Stimulated activated CD4-positive, alpha-beta T cell treated with anti-CD3 and anti-CD28 coated beads, TNF-alpha, amount 100 ng/mL, for 1 hour (primary cell): ENCODE results near the gene SAFB2.

Experiments used
- DNase-seq, 3 donors: peaks; one replicate each; pipeline ENCODE4 v3.0.0-alpha.2; 2020; ENCODE audit warnings: low read depth in 3 of 3, low spot score in 1 of 3

SAFB2 gene

DNA sequence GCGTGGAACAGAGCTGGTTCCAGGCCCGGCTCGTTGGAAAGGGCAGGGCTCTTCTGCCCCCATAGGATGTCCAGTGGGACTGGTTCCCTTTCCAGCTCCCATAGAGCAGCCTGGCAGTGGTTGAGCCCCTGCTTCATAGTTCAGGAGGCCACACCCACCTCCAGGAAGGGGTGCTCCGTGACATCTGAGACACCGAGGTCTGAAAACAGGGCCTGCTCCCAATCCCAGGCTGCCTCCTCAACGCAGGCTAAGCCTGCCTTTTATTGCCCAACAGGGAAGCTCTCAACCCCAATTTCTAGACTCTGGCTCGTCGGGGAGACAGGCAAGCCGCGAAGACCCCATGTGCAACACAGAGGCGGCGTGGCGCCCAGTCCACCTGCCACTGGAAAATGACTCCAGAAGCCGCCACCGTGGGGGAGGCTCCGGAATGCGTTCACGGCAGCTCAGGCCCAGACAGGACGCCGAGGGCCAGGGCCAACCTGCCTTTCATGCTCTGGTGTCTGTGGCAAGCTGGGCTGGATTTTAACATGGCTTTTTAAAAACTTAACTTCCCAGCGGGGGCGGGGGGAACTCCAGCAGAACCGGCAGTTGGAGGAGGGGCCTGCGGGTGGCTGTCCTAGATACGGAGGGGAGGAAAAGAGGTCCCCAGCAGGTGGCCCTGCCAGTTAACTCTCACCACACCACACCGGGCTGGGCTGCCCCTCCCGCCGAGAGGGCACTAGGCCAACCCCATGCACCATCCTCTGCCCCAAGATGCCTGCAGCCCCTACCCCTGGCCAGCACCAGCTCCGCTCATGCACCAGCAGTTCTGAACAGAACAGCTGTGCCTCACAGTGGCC is 36.9 kb downstream of the SAFB2 start:
- DNase-seq, result peak in 1 of 3 donors; percentile 28

DNA sequence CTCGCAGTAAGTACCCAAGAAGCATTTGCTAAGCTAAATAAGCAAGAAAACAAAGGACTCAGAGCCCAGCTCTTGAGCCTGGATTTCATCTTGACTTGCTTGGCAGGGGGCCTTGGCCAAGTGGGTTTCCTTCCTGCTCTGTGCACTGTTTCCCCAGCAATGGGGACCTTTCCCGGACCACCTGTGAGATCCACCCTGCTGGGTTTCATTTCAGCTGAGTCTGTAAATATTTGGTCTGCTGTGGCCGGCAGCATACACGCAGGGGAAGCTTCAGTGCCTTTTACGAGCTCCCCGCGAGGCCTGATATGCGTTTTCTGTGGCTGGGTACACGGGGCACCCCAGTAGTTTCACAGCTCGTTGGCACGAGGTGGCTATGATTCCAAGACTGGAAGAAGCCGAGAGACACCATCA is 42.4 kb downstream of the SAFB2 start:
- DNase-seq, result no peak

DNA sequence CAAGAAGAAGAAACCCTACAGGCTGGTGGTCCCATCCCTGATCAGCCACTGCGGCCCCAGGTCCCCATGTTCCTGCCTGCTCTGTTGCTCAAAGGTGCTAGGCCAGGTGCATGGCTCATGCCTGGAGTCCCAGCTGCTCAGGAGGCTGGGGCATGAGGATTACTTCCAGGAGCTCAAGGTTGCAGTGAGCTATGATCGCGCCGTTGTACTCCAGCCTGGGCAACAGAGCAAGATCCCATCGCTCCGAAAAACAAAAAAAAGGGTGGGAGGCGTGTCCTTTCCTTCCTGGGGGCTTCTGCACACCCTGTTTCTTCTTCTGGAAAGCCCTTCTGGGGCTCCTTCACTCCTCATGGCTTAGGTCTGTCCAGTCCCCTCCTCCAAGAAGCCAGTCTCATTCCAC is 42.9 kb downstream of the SAFB2 start:
- DNase-seq, result no peak

DNA sequence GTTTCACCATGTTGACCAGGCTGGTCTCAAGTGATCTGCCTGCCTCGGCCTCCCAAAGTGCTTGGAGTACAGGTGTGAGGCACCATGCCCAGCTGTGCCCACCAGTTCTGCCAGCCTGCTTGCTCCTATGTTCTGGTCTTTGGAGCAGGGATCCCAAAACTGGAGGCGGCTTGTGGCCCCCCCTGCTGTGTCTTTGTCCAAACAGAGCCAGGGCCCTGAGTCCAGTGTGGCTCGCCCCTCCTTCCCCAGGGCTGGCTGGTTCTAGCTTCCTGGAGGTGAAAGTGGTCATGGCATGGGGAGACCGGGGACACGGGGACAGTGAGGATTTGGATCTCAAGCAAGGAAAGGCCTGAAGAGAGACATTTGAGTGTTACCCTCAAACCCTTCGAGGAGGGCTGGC is 43.3 kb downstream of the SAFB2 start:
- DNase-seq, result no peak

DNA sequence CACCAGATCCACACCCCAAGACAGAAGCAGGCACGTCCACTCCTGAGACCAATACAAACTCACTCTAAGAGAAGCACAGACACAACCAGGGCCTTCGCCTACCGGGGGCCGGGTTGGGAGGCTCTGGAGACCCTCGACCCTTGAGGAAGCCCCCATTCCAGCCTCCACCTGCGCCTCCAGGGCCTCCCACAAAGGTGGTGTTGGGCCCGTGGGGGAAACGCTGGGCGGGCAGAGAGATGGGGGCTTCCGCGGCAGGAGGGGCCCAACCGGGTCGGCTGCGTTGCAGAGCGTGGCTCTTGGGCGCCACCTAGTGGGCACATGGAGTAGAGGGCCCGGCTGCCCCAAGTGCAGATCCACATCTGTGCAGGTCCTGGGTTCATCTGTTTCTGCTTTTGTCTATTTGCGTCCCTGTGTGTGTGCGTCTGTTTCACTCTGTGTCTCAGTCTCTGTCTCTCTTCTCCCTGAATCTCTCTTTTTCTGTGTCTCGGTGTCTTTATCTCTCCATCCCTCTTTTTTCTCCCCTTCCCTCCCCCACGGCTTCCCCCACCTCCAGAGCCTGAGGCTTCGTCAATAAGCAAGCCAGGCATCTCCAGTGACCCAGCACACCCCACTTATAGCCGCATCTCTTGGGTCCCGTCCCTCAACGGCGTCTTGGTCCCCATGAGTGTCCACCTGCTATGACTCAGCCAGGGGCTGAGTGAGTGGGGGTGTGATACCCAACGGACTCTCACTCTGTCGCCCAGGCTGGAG is 44.3 kb downstream of the SAFB2 start:
- peak; percentile 26 to 64 (median 42) for DNase-seq

DNA sequence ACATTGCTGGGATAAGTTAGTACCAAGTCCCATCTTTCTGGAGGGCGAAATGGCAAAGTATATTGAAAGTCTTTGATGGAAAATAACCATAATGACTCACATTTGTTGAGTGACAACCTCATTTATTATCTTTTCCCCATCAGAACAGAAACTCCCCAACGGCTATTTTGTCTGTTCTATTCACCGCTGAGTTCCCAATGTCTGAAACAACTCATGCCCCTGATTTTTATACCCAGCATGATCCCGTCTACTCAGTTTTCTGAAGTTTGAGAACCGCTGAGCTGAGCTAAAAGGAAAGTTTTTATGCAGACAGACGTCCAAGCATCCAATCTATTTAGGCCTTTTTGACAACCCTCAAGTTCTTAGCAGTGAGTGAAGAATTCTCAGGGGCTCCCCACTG is 47.0 kb downstream of the SAFB2 start:
- DNase-seq, result no peak

DNA sequence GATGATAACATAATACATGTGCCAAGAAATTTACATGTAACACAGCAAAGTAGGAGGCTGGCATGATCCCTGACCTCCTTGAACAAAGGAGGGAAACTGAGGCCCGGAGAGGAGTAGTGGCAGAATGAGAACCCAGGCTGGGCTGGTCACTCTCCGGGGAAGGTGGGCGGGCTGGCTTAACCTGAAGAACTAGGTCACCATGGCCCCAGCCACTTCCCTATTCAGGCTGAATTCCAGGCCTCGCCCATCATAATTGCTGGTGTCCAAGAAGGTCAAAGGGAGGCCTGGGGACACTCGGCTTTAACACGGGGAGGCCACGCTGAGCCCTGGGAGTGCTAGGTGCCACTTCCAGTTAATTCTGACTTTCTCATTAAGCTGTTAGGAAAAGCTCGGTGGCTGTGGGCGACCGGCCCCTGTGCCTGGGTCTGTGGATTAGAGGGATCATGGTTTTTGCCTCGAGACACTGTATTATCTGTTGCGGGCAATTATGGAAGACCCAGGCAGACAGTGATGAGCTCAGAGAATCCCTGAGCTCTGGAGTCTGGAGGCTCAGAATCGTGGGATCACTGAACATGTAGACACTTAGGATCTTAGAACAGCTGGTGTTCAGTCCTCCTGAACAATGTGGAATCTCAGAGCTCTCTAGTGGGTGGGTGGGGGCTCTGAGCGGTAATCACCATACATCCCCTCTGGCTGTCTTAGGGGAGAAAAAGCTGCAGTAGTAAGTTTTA is 49.9 kb downstream of the SAFB2 start:
- no peak for DNase-seq

DNA sequence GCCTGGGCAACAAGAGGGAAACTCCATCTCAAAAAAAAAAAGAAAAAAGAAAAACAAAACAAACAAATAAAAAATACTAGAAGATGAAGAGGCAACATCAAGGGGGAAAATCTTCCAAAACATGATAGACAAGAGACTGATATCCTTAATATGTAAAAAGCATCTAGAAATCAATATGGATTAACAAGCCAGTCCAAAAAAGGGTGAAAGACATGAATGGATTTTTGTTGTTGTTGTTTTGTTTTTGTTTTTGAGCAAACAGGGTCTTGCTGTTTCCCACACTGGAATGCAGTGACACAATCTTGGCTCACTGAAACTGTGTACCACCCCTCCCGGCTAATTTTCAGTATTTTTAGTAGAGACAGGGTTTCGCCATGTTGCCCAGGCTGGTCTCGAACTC is 50.8 kb downstream of the SAFB2 start:
- no peak for DNase-seq

DNA sequence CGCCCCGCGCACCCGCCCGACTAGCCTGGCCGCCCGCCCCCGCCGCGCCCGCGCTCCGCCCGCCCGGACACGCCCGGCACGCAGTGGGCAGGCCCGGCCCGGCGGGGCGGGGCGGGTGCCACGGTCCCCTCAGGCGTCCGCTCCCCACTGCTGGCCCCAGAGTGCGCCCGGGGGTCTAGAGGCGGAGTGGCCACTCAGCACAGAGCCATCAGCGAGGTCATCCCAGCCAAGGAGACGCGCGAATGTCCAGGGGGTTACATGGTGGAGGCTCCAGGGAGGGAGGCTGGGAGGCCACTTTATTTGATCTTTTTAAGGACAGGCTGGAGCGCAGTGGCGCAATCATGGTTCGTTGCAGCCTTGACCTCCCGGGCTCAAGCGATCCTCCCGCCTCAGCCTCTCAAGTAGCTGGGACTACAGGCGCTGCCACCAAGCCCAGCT is 54.6 kb downstream of the SAFB2 start:
- no peak for DNase-seq

DNA sequence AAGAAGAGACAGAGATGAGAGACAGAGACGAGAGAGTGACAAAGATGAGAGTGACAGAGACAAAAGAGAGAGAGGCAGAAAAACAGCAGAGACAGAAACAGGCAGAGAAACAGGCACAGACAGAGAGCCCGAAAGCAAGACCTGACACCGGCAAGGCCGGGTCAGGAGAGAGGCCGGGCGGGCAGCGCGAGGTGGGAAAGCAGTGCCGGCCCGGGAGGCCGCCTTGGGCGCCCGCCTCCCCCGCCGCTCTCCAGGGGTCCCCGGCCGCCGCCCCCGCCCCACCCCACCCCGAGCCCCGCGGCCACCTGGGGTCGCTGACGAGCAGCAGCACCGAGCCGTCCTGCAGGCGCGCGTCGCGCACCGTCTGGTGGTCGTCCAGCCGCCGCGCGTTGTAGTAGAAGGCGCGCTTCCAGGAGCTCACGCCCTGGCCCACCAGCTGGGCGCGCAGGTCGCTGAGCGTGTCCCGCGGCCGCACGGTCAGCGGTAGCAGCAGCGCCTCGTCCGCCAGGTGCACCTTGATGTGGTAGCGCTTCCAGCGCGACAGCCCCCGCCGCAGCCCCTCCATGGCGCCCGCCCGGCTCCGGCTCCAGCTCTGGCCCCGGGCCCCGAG is 55.1 kb downstream of the SAFB2 start, which contains the start of gene TINCR:
Gene TINCR (minus strand): TSS at position 594 of the 610 bp plus-strand sequence.
- DNase-seq, result no peak

DNA sequence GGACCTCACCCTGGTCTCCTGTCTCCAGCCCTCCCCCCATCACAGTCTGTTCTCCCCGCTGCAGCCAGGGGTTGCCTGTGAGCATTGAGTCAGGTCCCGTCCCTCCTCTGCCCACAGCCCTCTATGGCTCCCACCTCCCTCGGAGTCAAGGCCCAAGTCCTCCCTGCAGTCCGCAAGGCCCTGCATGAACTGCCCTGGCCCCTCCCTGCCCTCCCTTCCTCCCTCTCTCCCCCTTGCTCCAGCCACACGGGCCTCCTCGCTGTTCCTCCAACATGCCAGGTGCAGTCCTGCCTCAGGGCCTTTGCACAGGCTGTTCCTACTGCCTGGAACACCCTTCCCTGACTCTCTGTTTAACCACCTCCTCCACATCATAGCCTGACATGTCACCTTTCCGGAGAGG is 57.6 kb downstream of the SAFB2 start:
- no peak for DNase-seq

DNA sequence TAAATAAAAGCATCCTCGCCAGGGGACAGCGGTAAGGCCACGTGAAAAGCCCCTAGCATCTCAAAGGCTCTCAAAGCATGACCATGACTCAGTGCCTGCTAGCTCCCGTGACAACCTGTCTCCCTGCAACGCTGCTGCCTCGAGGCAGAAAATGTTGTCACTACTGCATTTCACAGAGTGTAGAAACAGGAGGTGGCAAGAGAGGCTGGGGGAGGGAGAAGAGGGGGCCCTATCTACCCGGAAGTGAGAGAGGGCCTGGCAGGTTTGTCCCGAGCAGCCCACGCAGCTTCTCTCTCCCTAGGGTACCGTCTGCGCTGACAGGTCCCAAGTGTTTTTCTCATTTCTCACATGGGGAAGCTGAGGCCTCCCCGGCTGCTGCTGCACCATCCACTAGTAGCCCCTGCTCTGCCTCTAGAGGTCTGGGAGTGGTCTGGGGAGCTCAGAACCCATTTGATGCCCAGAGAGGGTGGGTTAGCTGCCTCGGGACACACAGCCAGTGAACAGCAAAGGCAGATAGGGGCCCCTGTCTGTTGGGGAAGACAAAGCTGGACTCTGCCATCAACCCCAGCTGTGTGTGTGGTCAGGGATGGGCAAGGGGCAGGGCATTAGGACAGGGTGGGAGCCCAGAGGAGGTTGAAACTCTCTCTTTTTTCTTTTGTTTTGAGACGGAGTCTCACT is 58.5 kb downstream of the SAFB2 start:
- no peak for DNase-seq

DNA sequence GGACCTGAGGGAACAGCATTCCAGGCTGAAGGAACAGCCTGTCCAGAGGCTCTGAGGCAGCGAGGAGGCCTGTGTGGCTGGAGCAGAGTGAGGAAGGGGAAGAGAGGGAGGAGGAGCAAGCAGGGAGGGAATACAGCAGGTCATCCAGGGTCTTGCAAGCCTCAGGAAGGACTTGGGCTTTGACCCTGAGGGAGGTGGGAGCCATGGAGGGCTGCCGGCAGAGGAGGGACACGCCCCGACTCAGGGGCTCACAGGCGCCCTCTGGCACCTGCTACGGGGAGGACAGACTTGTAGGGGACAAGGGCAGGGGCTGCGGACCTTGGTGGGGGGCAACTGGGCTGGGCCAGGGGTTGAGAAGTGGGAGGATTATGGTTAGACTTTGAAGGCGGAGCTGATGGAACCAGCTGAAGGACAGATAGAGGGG is 59.6 kb downstream of the SAFB2 start:
- no peak for DNase-seq

DNA sequence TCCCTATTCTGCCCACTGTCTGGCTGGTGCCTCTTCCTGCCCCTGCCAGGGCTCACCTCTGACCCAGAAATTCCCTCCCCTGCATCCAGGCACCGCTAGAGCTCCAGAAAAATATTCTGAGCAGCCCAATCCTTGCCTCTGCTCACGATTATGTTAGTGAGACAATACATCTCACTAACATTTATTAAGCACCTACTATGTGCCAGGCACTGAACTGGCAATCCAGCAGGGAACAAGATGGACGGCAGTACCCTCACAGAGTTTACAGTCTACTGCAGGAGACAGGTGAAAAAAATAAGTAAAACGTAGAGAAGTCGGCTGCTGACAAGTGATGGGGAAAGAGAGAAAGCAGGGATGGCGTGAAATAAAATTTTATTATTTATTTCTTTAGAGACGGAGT is 60.3 kb downstream of the SAFB2 start:
- DNase-seq, result no peak

DNA sequence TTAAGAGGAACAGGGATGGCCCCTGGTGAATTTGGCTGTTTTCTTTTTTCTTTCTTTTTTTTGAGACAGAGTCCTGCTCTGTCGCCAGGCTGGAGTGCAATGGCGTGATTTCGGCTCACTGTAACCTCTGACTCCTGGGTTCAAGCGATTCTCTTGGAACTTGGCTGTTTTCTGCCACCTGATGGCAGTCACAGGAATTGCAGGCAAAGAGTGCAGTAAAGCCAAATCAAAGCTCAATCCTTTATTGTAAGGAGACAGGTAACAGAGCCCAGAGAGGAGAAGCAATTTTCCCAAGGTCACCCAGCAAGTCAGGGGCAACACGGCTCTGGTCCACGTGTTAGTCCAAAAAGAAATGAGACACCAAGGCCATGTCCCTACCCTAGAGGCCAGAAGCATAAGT is 61.0 kb downstream of the SAFB2 start:
- no peak for DNase-seq

DNA sequence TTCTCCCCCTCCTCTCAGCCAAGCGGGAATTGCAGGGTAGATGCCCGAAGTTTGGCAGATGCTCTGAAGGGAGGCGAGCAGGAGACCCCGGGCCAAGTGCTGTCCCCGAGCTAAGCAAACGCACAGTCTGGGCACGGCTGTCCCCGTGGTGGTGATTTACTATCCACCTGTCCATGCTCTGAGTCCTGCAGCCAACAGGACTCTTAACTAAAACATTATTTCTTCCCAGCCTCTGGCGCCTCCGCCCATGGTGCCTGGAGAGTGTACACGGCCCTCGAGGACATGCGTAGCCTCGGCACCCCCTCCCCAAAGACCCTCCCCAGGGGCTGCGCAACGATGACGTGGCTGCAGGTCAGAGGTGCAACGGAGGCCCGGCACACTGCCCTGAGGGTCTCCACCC is 62.4 kb downstream of the SAFB2 start:
- DNase-seq, result no peak

DNA sequence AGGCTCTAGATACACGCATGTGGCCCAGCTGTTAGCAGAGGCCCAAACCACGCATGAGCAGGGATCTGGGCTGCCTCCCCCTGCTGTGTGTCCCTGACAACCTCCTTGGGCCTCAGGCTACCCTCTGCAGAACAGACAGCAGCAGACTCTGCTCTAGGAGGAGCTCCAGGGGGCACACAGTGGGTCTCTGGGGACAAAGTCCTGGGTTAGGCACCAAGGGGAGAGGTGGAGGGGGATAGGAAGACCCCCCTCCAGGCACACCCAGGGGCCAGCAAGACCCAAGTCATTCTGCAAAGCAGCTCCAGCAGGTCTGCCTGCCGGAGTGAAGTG is 62.8 kb downstream of the SAFB2 start:
- DNase-seq, result no peak

DNA sequence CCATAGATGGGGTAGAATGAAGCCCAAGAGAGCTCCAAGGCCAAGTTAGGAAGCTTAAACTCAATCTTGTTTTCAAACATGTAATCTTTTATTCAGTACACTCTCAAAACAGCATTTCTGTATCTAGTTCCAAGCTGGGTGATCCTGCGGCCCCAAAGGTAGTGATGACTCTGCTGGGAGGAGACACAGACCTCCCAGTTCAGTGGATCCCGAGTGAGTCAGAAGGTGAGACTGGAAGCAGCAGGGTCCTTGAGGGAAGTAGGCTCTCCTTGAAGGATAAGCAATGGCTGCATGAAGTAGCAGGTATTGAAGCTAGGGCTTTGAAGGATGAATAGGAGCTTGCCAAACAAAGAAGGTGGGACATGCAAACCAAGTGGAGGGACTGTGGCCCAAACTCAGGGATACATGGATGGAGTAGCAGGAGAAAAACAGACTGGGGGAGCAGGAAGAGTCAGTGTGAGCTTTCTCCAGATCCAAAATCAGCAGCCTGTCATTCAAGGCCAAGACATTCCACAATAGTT is 64.4 kb downstream of the SAFB2 start:
- DNase-seq, result no peak

DNA sequence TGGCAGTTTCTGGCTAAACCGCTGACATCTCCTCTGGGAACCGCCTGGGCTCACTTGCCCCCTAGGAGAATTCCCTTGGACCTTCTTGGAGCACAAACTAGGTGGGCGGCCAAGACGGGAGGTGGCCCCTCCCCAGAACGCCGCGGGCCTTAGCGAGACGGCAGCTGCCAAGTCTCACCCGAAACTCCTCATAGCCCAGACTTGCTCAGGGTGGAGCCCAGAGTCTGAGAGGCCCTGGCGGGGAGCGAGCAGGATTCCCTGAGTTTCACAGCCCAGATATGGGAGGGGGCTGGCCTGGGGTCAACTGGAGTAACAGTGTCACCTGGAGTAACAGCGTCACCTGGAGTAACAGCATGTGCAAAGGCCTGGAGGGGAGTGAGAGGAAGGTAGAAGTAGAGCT is 64.9 kb downstream of the SAFB2 start:
- no peak for DNase-seq

DNA sequence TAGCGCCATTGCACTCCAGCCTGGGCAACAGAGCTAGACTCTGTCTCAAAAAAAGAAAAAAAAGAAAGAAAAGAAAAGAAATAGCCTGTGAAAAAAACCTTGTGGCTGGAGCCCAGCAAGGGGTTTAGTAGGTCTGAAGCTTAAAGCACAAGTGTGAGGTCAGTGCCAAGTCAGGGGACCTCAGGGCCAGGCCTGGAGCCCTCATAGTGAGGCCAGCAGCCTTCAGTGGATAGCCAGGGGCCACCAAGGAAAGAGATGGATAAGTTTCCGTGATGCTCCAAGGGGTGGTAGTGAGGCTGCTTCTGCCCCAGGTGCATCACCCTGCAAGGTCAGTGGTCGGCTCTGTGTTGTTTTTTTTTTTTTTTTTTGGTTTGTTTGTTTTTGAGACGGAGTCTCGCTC is 67.7 kb downstream of the SAFB2 start:
- no peak for DNase-seq

DNA sequence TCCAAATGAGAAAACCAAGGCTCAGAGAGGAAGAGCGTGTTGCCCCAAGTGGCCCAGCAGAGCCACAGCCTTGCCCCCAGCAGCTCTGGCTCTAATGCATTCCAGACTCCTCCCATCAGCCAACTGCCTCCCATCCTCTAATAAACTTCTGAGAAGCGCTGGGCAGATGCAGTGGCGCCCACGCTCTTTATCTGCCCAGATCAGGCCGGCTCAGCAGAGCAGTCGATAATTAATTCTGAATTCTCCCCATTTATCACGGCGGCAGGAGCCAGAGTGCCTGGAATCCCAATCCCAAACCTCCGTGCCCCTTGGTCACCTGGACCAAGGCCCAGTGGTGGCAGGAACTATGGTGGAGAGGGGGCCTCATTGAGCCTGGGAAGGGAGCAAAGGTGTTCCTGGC is 68.7 kb downstream of the SAFB2 start:
- no peak for DNase-seq
